ENCODE data around the gene SULT1A2.
"Not testable (repeated sequence)": the region's sequence is repeated elsewhere in the genome, so short reads cannot be mapped to it uniquely, and the experiment has no call there.

GRCh38 chr16:28630905-28631304, 34.1 kb upstream of the SULT1A2 start:
- TF ChIP-seq, protein P1, sequence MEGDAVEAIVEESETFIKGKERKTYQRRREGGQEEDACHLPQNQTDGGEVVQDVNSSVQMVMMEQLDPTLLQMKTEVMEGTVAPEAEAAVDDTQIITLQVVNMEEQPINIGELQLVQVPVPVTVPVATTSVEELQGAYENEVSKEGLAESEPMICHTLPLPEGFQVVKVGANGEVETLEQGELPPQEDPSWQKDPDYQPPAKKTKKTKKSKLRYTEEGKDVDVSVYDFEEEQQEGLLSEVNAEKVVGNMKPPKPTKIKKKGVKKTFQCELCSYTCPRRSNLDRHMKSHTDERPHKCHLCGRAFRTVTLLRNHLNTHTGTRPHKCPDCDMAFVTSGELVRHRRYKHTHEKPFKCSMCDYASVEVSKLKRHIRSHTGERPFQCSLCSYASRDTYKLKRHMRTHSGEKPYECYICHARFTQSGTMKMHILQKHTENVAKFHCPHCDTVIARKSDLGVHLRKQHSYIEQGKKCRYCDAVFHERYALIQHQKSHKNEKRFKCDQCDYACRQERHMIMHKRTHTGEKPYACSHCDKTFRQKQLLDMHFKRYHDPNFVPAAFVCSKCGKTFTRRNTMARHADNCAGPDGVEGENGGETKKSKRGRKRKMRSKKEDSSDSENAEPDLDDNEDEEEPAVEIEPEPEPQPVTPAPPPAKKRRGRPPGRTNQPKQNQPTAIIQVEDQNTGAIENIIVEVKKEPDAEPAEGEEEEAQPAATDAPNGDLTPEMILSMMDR (conservative IDR thresholded peaks at IDR 0.05; ENCODE audit: low read depth, low read length): not testable (repeated sequence)
- not testable (repeated sequence) for TF ChIP-seq EZH2 (IDR thresholded peaks at IDR 0.05; ENCODE audit: low read length, unreplicated experiment); EZH2phosphoT487 (IDR thresholded peaks at IDR 0.05; ENCODE audit: borderline replicate concordance, low read length)

Measured in PC-3 (cell line).